A549 treated with ZK216348 at 1 μM for 4 hours (cell line): Measurements from ENCODE around the gene ZC3H13. TPM values are rescaled to one million over a fixed set of nuclear protein-coding genes. Genes with fewer than 3 reads are reported as not detected.

Experiments
- total RNA-seq: library from RNA; stranded (reverse); fragments of 200-300 nt; extraction: Qiagen RNA extraction; gene quantifications from 5 replicates; pipeline ENCODE4 v1.2.3, GENCODE V29; 2022; ENCODE audit warnings: low read depth

Gene ZC3H13, protein sequence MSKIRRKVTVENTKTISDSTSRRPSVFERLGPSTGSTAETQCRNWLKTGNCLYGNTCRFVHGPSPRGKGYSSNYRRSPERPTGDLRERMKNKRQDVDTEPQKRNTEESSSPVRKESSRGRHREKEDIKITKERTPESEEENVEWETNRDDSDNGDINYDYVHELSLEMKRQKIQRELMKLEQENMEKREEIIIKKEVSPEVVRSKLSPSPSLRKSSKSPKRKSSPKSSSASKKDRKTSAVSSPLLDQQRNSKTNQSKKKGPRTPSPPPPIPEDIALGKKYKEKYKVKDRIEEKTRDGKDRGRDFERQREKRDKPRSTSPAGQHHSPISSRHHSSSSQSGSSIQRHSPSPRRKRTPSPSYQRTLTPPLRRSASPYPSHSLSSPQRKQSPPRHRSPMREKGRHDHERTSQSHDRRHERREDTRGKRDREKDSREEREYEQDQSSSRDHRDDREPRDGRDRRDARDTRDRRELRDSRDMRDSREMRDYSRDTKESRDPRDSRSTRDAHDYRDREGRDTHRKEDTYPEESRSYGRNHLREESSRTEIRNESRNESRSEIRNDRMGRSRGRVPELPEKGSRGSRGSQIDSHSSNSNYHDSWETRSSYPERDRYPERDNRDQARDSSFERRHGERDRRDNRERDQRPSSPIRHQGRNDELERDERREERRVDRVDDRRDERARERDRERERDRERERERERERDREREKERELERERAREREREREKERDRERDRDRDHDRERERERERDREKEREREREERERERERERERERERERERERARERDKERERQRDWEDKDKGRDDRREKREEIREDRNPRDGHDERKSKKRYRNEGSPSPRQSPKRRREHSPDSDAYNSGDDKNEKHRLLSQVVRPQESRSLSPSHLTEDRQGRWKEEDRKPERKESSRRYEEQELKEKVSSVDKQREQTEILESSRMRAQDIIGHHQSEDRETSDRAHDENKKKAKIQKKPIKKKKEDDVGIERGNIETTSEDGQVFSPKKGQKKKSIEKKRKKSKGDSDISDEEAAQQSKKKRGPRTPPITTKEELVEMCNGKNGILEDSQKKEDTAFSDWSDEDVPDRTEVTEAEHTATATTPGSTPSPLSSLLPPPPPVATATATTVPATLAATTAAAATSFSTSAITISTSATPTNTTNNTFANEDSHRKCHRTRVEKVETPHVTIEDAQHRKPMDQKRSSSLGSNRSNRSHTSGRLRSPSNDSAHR (N-terminal part only)
- total RNA-seq = 12.1 to 21.1 TPM (median 16.7 TPM) in 5 replicates

DNA sequence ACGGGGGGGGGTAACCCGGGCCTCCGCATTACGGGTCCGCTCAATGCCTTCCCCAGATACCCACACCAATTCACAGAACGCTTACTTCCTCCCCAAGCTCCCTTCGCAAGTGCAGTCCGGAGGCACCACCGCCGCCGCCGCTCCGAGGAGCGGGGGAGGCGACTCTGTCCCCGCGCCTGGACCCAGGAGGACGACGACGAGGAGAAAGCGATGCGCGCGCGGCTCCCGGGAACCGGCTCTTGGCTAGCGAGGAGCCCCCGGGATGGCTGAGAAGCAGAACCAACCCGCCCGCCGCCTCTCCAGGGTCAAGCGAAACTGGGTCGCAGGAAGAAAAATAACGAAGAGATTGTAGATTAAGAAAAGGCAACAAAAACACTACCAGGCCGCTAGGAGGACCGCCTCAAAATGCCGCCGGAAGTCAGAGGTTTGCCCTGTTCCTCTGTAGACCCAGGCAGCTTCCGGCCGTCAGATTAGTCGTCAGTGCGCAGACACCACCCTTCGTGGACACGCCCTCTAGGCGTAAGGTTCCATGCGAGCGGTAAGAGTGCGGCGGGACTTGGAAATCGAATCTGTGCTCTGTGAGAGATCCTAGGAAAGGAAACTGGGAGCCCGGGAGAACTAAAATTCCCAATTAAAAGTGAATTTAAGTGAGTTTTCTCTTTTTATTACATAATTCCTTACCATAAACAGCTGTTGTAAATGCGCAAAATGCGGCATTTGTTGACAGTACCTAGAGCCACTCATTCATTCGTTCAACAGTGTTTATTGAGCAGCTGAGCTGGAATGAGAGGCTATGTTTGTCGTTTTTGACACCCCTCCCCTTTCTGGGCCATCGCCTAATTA is at the start of gene ZC3H13:
TSS of gene ZC3H13 (minus strand) at position 428 of the 843 bp plus-strand sequence. CDS start 7,239 bp downstream, outside the sequence.

Other genes starting within 250 kb of the ZC3H13 start
- gene SIAH3, start 201.0 kb downstream of the ZC3H13 start, total RNA-seq = not detected in 5 replicates
- 0.08 to 0.15 TPM in 2 of 5 replicates, not detected in the others for gene CPB2, start 52.3 kb upstream of the ZC3H13 start, total RNA-seq
- 0.16 to 0.40 TPM (median 0.22 TPM) in 5 replicates for gene LCP1, start 129.4 kb upstream of the ZC3H13 start, total RNA-seq
- 0.13 TPM in 1 of 5 replicates, not detected in the others for gene LRRC63, start 159.2 kb upstream of the ZC3H13 start, total RNA-seq